Measurements from ENCODE around the gene DTX3.
"Not testable (repeated sequence)": the region's sequence is repeated elsewhere in the genome, so short reads cannot be mapped to it uniquely, and the experiment has no call there.

The DTX3 gene

DNA sequence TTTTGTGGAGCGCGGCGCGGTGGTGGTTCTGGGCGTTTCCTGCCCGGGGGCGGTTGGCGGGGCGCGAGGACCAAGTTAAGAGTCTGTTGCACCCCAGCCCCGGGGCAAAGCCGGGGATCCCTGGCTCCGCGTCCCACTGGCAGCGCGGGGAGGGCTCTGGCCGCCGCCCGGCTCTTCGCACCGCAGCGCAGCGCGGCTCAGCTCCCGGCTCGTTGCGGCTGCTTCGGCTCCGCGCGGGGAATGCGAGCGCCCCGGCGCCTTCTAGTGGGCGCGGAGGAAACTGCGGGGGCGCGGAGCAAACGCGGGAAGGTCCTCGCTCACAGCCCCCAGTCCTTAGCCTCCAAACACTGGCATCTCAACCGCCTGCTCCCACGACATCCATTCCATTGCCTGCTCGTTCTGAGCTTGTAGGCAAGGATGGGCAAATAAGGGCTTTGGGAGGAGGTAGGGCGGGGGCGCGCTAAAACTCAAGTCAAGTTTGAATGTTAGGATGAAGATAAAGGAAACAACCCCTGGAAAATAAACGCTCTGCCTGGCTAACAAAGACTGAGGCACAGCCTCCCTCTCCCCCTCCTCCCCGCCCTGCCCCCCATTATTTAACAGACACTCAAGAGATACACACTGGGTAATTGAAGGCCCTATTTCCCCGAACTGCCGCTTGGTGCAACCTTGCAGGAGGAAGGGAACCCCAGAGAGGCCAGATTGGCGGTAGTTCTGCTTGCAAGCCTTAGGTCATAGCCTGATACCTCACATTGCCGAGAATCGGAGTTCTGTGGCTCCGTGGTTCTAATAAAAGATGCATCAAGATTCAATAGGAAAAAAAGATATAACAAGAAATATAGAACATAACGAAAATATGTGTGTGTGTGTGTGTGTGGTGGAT is 28.6 kb downstream of the DTX3 start, which contains the start of gene B4GALNT1:
Gene B4GALNT1, minus strand, starts transcription at position 244 of the 883 bp plus-strand sequence. CDS start 1,069 bp downstream, outside the sequence.
- peak; percentile 44 for DNase-seq

DNA sequence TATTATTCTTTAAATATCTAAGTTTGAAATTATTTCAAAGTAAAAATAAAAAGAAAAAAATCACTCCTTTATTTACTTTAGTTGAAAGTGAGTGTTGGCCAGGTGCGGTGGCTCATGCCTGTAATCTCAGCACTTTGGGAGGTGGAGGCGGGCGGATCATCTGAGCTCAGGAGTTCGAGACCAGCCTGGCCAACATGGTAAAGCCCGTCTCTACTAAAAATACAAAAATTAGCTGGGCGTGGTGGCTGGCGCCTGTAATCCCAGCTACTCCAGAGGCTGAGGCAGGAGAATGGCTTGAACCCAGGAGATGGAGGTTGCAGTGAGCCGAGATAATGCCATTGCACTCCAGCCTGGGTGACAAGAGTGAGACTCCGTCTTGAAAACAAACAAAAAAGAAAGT is 32.1 kb downstream of the DTX3 start:
- DNase-seq = not testable (repeated sequence)

DNA sequence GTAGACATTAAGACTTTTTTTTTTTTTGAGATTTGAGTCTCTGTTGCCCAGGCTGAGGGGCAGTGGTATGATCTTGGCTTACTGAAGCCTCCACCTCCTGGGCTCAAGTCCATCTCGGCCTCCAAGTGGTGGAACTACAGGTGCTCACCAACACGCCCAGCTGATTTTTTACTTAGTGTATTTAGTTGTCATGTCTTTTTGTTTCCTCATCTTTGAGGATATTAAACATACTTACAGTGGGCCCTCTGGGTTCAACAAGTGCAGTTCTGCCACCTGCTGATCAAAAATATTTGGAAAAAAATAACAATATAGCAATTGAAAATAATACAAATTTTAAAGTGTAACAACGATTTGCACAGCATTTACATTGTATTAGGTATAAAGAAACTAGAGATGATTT is 32.7 kb downstream of the DTX3 start:
- DNase-seq = no peak

DNA sequence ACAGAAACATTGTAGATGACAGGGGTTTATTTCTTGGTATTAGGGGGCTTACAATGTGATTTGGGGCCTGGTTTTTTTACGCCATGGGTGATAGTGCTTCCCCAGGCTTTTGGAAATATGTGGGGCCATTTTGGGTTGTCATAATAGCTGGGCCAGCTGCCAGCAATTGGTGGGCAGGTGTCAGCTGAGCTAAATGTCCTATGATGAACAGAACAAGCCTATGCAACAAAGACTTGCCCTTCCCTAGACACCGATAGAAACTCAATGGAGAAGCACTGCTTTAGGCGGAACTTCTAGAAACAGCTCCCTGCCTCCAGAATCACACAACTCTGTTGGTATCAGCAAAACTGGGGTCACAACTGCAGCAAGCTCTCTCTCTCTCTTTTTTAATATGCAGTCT is 33.5 kb downstream of the DTX3 start:
- DNase-seq = no peak

DNA sequence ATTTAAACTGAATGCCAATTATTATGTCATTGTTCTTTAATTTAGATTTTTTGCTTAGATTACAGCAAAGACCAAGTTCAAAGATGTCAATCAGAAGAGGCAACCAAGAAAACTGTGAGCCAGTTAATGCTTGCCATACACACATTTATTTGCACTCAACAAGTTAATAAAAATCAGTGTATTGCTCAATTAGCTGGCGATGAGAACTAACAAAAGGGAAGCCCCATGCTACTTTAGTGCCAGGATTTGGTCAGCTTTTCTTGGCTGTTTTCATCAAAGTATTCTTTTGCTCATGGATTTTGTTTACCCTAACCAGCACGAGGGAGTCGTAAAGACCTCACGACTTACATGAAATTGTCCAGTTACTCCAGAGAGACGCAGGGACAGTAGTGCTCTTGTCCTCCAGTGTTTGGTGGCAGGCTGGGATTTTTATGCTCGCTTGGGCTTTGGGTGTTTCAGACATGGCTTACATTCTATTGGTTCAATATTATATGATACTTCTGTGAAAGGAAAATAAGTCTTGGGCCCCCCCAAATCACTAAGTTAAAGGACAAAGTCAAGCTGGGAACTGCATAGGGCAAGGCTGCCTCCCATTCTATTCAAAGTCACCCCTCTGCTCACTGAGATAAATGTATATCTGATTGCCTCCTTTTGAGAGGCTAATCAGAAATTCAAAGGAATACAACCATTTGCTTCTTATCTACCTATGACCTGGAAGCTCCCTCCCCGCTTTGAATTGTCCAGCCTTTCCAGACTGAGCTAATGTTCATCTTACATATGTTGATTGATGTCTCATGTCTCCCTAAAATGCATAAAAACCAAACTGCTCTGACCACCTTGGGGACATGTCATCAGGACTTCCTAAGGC is 35.8 kb downstream of the DTX3 start:
- DNase-seq = no peak

DNA sequence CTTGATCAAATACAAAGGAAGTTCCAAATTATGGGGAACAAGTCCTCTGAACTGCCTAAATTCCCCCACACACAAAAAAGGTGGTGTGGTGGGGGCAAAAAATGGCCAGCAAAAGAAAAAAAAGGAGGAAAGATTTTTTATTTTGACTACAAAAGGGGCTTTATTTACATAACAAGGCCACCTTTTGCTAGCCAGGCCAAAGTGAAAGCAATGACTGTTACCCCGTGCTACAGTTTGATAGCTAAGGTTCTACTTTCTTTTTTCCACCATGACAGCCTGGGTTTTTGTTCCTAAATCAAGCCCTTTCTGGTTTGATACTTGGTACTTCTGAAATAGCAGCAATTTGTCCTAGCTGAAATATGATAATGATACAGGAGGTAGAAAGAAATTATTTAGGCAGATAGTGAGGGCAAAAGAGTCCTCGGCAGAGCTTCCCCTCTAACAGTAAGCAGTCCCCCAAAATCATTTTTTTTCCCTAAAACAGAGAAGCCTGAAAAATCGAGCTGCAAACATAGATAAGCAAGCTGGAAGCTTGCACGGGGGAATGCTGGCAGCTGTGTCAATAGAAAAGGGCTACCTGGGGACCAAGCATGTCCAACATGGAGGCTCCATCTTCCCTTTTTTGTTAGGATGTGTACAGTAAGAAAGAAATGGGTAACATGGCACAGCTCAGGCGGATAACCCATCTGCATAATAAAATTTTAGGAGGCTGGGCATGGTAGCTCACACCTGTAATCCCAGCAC is 37.2 kb downstream of the DTX3 start:
- no peak for DNase-seq

DNA sequence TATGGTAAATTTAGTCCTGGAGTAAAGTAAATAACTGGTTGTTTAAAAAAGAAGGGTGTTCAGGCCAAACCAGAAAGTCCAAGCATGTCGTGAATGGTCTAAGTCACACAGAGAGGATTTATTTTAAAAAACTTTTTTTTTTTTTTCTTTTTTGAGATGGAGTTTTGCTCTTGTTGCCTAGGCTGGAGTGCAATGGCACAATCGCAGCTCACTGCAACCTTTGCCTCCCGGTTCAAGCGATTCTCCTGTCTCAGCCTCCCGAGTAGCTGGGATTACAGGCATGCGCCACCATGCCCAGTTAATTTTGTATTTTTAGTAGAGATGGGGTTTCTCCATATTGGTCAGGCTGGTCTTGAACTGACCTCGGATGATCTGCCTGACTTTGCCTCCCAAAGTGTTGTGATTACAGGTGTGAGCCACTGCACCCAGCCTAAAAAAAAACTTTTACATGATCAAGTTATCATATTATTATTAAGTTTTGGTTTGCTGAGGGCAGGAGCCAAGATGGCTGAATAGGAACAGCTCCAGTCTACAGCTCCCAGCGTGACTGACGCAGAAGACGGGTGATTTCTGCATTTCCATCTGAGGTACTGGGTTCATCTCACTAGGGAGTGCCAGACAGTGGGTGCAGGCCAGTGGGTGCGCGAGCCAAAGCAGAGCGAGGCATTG is 41.5 kb downstream of the DTX3 start:
- DNase-seq = not testable (repeated sequence)

DNA sequence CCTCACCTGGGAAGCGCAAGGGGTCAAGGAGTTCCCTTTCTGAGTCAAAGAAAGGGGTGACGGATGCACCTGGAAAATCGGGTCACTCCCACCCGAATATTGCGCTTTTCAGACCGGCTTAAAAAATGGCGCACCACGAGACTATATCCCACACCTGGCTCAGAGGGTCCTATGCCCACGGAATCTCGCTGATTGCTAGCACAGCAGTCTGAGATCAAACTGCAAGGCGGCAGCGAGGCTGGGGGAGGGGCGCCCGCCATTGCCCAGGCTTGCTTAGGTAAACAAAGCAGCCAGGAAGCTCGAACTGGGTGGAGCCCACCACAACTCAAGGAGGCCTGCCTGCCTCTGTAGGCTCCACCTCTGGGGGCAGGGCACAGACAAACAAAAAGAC is 42.0 kb downstream of the DTX3 start:
- not testable (repeated sequence) for DNase-seq

DNA sequence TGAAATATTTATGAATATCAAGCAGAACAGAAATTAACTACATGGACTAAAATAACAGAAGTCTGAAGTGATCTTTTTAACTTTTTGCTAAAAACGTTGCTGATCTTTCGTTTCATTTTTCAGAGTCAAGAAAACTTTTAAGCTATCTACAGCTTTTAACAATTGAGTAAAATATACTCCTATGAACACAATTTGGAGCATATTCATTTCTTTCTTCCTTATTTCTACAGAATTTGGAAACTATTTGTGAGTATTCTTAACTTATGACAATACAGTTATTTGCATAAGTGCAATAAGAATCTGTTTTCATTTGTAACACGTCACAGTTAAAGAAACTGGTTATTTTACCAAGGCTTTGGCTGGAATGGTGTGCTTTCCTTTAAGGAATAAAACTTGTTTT is 49.4 kb downstream of the DTX3 start:
- no peak for DNase-seq

DNA sequence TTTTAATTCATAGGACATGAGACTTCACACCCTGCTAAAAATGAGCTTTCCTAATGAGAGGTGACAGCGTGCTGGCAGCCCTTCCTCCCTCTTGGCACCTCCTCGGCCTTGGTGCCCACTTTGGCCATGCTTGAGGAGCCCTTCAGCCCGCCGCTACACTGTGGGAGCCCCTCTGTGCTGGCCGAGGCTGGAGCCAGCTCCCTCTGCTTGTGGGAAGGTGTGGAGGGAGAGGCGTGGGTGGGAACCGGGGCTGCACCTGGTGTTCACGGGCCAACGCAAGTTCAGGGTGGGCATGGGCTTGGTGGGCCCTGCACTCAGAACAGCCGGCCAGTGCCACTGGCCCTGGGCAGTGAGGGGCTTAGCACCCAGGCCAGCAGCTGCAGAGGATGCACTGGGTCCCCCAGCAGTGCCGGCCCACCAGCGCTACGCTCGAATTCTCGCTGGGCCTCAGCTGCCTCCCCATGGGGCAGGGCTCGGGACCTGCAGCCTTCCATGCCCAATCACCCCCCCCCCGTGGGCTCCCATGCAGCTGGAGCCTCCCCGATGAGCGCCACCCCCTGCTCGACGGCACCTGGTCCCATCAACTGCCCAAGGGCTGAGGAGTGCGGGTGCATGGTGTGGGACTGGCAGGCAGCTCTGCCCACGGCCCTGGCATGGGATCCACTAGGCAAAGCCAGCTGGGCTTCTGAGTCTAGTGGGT is 51.1 kb downstream of the DTX3 start:
- DNase-seq = no peak

DNA sequence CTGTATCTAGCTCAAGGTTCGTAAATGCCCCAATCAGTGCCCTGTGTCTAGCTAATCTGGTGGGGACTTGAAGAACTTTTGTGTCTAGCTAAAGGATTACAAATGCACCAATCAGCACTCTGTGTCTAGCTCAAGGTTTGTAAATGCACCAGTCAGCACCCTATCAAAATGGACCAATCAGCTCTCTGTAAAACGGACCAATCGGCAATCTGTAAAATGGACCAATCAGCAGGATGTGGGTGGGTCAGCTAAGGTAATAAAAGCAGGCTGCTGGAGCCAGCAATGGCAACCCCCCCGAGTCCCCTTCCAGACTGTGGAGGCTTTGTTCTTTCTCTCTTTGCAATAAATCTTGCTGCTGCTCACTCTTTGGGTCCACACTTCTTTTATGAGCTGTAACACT is 51.8 kb downstream of the DTX3 start:
- DNase-seq = not testable (repeated sequence)

DNA sequence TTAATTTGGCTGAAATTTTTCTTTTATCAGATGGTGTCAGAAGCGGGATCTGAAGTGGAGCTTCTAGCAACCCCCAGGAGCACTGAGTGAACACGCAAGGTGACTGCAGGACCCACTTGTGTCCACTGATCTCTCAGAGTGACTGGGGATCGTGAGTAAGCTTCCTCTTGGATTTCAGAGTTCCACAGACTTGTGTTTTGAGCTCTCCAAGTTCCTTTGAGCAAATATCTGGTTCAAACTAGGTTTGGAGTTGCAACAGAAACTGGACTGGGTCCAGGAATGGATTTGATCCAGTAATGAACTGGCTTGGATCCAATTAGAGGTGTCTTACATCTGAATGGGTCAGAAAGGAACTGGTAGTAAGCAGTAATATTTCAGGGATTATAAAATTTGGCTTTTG is 53.1 kb downstream of the DTX3 start:
- no peak for DNase-seq

DNA sequence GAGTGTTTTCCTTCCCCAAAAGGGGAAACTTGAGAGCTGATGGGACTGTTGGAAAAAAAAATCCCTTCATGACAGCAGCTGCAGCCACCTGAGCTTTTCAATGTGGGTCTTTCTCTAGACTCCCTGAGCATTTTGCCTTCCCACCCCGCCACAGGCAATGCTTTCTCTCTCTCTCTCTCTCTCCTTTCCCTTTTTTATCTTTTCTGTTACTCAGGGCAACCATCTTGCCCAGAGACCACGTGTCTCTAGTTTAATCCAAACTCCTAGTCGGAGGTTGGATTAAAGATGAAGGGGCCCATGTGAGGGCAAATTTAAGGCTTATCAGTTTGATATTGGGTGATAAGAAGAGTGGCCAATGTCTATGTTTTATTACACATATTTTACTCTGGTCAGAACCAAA is 54.3 kb downstream of the DTX3 start:
- no peak for DNase-seq

Measured in DMS153 (cell line).